ENCODE results near the gene TSPAN5.
A peak's percentile ranks its signal among the peaks of the same experiment; 100 is the strongest.

TSPAN5 gene

DNA sequence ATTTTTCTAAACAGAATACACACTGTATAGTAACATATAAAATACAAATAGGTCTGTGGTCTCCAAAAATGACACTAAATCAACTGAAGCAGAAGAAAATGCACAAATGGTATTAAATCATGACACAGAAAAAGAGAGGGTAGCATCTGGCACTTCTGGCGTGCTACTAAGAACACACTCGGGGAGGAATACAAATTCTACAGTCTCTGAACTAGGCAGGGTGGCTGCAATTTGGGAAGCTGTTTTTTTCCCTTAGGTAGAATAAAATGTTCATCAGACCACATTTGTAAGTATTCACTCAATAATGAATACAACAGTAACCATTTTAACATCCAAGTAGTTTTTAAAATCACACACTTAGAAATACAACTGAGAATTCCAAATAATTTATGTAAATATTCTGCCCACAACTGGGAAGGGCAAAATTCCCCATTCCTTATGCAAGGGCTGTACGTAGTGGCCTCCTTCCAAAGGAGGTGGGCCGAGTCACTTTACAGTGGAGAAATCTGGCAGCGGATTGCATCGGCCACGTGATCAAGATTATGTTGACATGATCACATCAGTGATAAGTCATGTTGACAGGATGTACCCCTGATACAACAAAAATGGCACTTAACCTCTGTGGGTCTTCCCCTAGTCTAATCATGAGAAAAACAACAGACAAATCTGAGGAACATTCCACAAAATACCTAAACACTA lies 101.1 kb downstream of the TSPAN5 start:
- peak; percentile 80 for DNase-seq (ENCODE audit: low read depth)
- no peak overlapping the region for H3K4me3 ChIP-seq (replicated peaks; ENCODE audit: low read depth, low read length)
- no peak for TF ChIP-seq CTCF (IDR thresholded peaks at IDR 0.05; ENCODE audit: low read length, missing control alignments)

- H3K4me3 ChIP-seq (replicated peaks; ENCODE audit: low read depth, low read length) = no peak overlapping the region
- DNase-seq (ENCODE audit: low read depth) = no peak
- TF ChIP-seq CTCF (IDR thresholded peaks at IDR 0.05; ENCODE audit: low read length, missing control alignments) = no peak
Measured at GRCh38 chr4:98556451-98556850, 102.0 kb downstream of the TSPAN5 start.

DNA sequence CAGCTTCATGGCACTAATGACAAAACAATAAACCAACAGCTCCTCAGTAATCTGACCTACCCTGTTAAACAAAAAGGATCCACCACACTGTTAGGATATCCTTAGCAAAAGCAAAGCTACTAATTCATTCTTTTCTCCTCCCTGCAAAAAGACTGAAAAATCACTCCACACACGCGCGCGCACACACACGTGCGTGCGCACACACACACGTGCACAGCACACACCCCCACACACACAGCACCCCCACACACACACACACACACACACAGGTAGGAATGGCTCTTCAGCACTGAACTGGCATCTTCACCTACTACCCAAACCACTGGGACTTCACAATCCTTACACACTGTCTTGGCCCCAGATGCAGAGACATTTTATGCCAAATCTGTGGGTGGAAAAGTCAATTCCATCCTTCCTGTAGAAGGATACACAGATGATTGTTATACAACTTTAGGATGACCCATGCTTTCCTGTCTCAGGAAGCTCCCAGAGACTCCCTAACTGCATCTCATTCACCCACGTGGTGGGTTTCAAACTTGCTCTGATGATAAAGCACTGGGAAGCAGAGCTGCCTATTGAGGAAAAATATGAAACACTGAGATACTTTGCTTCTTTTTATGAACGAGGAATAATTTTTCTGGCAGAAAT lies 102.5 kb downstream of the TSPAN5 start:
- TF ChIP-seq CTCF (IDR thresholded peaks at IDR 0.05; ENCODE audit: low read length, missing control alignments) = no peak
- no peak overlapping the region for H3K4me3 ChIP-seq (replicated peaks; ENCODE audit: low read depth, low read length)
- peak; percentile 74 for DNase-seq (ENCODE audit: low read depth)

DNA sequence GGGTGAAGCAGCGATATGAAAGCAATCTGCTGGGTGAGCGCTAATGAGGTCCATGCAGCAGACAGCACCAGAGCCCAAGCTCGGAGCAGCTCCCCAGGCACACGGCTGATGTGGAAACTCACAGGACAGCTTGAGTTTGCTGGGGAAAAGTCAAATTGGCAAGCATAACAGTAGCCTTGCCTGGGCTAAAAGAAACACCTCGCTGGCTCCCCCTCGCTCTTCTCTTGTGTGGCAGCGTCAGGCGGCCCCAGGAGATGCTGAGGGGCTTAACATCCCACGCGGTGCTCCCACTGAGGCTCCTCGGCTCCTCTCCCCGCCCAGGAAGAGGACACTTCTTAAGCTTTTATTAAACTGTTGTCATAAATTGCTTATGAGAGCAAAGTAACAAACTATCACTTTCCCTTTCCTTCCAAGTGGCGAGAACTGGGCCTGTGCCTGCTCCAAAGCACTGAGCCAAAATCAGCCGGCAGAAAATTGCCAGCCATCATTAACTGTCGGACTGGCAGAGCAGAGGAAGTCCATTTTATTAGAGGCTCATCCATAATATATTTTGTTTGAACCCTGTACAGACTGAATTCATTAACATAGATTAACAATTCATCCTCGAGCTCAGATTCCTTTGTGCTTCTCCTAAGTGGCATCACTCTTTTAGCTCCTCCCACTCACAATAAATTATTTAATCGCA lies 111.4 kb downstream of the TSPAN5 start:
- peak; percentile 82 for DNase-seq (ENCODE audit: low read depth)
- peak; percentile 39 for TF ChIP-seq CTCF (IDR thresholded peaks at IDR 0.05; ENCODE audit: low read length, missing control alignments)
- peak overlapping the region; percentile 45 for H3K4me3 ChIP-seq (replicated peaks; ENCODE audit: low read depth, low read length)

- no peak overlapping the region for H3K4me3 ChIP-seq (replicated peaks; ENCODE audit: low read depth, low read length)
- DNase-seq (ENCODE audit: low read depth) = no peak
- no peak for TF ChIP-seq CTCF (IDR thresholded peaks at IDR 0.05; ENCODE audit: low read length, missing control alignments)
Measured at GRCh38 chr4:98544818-98545414, 113.5 kb downstream of the TSPAN5 start.

GRCh38 chr4:98544141-98544817 lies 114.1 kb downstream of the TSPAN5 start:
- no peak for DNase-seq (ENCODE audit: low read depth)
- no peak overlapping the region for H3K4me3 ChIP-seq (replicated peaks; ENCODE audit: low read depth, low read length)
- TF ChIP-seq CTCF (IDR thresholded peaks at IDR 0.05; ENCODE audit: low read length, missing control alignments) = no peak

Data from fibroblast of pulmonary artery (primary cell).